Sigmoid colon (tissue), 7 donors: ENCODE data around the gene ZNF521. TPM values are rescaled to one million over a fixed set of nuclear protein-coding genes. Genes with fewer than 3 reads are reported as not detected.

Experiments used
- DNase-seq: peaks from one replicate; pipeline ENCODE4 v3.0.0-alpha.2; 2019
- H3K27ac ChIP-seq, 4 donors: fragments of 200-600 bp; sonication (generic); one replicate each; pipeline ENCODE4 v1.5.1; 2016 to 2019; ENCODE audit warnings: mild to moderate bottlenecking in 1 of 4
- H3K27me3 ChIP-seq, 3 donors: fragments of 200-600 bp; sonication (generic); one replicate each; pipeline ENCODE4 v1.5.1; 2019; ENCODE audit warnings: mild to moderate bottlenecking in 1 of 3
- H3K36me3 ChIP-seq, 4 donors: fragments of 200-600 bp; sonication (generic); one replicate each; pipeline ENCODE4 v1.5.1; 2016 to 2019
- H3K4me1 ChIP-seq, 4 donors: fragments of 200-600 bp; sonication (generic); one replicate each; pipeline ENCODE4 v1.5.1; 2017 to 2019
- H3K4me3 ChIP-seq, 4 donors: fragments of 200-600 bp; sonication (generic); one replicate each; pipeline ENCODE4 v1.5.1; 2017 to 2019; ENCODE audit warnings: mild to moderate bottlenecking in 2 of 4, moderate library complexity in 1 of 4
- H3K9me3 ChIP-seq, 4 donors: fragments of 200-600 bp in 3 of 4; sonication (generic) in 3 of 4; one replicate each; pipeline versions ENCODE4 v1.5.1 to v1.6.1; 2013 to 2019
- EP300 ChIP-seq, 4 donors: sonication (generic); formaldehyde crosslinking; IDR thresholded peaks; one replicate each; pipeline ENCODE4 v1.6.1; 2017; ENCODE audit warnings: antibody characterized with exemption in 4 of 4
- POLR2A ChIP-seq, 2 donors: fragments of 450-650 bp; IDR thresholded peaks; one replicate each; pipeline ENCODE4 v1.6.1; 2016; ENCODE audit warnings: antibody characterized with exemption in 2 of 2, mild to moderate bottlenecking in 2 of 2, moderate library complexity in 2 of 2
- POLR2AphosphoS5 ChIP-seq, 4 donors: sonication (generic); formaldehyde crosslinking; IDR thresholded peaks; one replicate each; pipeline ENCODE4 v1.6.1; 2017; ENCODE audit warnings: antibody characterized with exemption in 4 of 4
- WGBS, 2 donors: extraction: QIAGEN DNeasy Blood & Tissue Kit; methylation state at CpG; one replicate each; pipeline ENCODE4 v1.1.7; 2013; 5-methylcytosine and 5-hydroxymethylcytosine counted together
- intact Hi-C: fragments of 100-400 bp; cut with DNase I; formaldehyde crosslinking; loops from one replicate; pipeline ENCODE4 v1.15.1; 2023
- polyA plus RNA-seq, 3 donors: library from polyadenylated mRNA; stranded (reverse); fragments of 200-250 nt; gene quantifications; one replicate each; pipeline ENCODE4 v1.2.3, GENCODE V29; 2013
- total RNA-seq, 4 donors: library from RNA; depleted of rRNA; stranded (reverse); fragments of >200 nt; gene quantifications; one replicate each; pipeline ENCODE4 v1.1.0, GENCODE V29; 2016
- TF ChIP-seq, protein P1 (sequence below), 4 experiments: fragments of 450-650 bp in 3 of 4; fragments of 200-600 bp in 1 of 4; IDR thresholded peaks; one replicate each; pipeline ENCODE4 v1.5.1; 2016 to 2019; ENCODE audit warnings: antibody characterized with exemption in 4 of 4, mild to moderate bottlenecking in 3 of 4, moderate library complexity in 2 of 4
- donor health status: healthy with polysubstance abuse.
- donor health status: Bipolar disorder and iron deficiency.
- donor health status: healthy.

The ZNF521 gene
- total and polyA plus RNA-seq, 7 donors = 0.69 to 40.2 (median 12.0) TPM

DNA sequence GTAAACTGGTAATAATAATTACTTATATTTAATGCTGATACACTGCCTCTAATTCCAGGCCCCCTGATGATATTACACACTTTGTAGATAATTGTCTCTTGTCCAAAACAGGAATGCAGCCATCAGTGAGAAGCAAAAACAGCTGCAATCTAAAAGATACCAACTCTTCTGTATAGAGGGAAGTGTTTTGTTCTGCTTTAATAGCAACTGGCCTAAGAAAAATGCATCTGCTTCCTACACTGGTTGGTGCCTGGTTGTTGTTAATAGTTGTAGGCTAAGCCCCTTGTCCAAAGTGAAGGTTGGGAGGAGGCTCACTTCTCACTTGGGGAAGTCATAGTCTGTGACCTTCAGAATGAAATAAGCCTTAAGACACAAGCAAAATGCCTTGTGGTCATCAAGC is 332.0 kb downstream of the ZNF521 start:
- Histone ChIP-seq H3K36me3 (no peaks in the 10 kb centered on the region), H3K9me3 (peaks cover 0 to 4% (median 0%) of the 10 kb centered on the region in 4 donors), H3K27ac (no peak overlapping the region), H3K27me3 (no peaks in the 10 kb centered on the region), H3K4me1 (no peaks in the 10 kb centered on the region), H3K4me3 (no peak overlapping the region)
- TF ChIP-seq, protein P1, sequence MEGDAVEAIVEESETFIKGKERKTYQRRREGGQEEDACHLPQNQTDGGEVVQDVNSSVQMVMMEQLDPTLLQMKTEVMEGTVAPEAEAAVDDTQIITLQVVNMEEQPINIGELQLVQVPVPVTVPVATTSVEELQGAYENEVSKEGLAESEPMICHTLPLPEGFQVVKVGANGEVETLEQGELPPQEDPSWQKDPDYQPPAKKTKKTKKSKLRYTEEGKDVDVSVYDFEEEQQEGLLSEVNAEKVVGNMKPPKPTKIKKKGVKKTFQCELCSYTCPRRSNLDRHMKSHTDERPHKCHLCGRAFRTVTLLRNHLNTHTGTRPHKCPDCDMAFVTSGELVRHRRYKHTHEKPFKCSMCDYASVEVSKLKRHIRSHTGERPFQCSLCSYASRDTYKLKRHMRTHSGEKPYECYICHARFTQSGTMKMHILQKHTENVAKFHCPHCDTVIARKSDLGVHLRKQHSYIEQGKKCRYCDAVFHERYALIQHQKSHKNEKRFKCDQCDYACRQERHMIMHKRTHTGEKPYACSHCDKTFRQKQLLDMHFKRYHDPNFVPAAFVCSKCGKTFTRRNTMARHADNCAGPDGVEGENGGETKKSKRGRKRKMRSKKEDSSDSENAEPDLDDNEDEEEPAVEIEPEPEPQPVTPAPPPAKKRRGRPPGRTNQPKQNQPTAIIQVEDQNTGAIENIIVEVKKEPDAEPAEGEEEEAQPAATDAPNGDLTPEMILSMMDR (IDR thresholded peaks at IDR 0.05) = no peak
- TF ChIP-seq POLR2AphosphoS5 (IDR thresholded peaks at IDR 0.05) (no peak), EP300 (IDR thresholded peaks at IDR 0.05) (no peak), POLR2A (IDR thresholded peaks at IDR 0.05) (no peak)
- intact Hi-C loops = no loop called here
- DNase-seq = no peak

DNA sequence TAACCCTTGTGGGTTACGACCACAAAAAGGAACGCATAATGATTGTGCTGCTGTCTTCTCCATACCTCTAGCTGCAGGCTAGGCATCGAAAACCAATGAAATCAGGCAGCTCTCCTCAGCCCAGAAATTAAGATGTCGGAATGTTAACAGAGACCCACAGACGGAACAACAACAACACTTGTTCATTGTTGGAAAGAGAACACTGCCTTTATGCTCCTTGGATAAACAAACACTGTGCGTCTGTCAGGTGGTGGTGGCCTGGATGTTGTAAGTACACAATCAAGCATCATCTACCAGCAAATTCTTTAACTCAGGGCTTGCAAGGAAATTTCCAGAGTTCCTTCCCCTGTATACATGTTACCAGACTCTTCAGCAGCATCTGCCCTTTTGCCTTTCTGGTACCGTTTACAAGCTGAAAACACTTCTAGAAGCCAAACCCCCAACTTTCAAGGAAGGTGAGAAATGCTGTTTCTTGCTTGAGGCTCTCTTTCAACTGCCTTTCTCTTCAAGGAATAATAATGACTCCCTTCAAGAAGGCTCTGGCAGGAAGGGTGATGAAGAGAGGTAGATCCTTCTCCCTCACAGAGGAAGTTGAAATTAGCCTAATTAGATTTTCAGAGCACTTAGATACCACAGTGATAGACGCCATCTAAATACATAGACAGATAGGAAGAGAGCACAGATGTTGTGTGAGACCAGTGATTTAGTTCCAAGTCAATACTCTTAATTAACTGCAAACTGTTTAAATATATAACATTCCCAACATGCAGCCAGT is 332.7 kb downstream of the ZNF521 start:
- intact Hi-C loops = no loop called here
- Histone ChIP-seq H3K36me3 (no peaks in the 10 kb centered on the region), H3K4me3 (no peak overlapping the region), H3K4me1 (no peaks in the 10 kb centered on the region), H3K27ac (no peak overlapping the region), H3K9me3 (peaks cover 0 to 4% (median 0%) of the 10 kb centered on the region in 4 donors), H3K27me3 (no peaks in the 10 kb centered on the region)
- WGBS, 2 donors = 71 to 78% methylated on average over 8 of the region's 8 CpGs
- no peak for TF ChIP-seq POLR2AphosphoS5 (IDR thresholded peaks at IDR 0.05)
- TF ChIP-seq, protein P1 (IDR thresholded peaks at IDR 0.05) = no peak
- no peak for DNase-seq

DNA sequence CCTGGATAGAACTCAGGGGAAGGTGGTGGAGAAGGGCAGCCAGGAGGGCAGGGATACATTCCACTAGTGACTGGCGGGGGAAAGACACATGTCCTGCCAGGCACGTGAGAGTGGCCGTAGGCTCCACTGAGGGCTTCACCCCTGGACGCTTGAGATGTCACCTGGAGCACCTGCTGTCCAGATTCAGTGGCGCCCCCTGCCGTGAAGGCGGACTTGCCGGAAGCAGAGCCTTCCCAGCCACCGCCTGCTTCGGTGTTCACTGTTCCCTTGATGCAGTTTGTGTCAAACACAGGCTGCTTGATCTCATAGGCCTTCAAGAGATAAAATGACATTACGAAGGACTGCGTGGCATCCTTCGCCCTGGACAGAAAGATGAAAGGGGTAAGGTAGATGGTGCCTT is 335.3 kb downstream of the ZNF521 start:
- H3K27me3 ChIP-seq = no peaks in the 10 kb centered on the region
- H3K27ac ChIP-seq = no peak overlapping the region
- no peak for TF ChIP-seq POLR2A (IDR thresholded peaks at IDR 0.05)
- TF ChIP-seq EP300 (IDR thresholded peaks at IDR 0.05) = no peak
- TF ChIP-seq POLR2AphosphoS5 (IDR thresholded peaks at IDR 0.05) = no peak
- intact Hi-C loops = no loop called here
- no peaks in the 10 kb centered on the region for H3K36me3 ChIP-seq
- DNase-seq = no peak
- no peaks in the 10 kb centered on the region for H3K4me1 ChIP-seq
- WGBS, 2 donors = 95 to 96% methylated on average over 13 of the region's 13 CpGs
- no peaks in the 10 kb centered on the region for H3K9me3 ChIP-seq
- H3K4me3 ChIP-seq = no peak overlapping the region

DNA sequence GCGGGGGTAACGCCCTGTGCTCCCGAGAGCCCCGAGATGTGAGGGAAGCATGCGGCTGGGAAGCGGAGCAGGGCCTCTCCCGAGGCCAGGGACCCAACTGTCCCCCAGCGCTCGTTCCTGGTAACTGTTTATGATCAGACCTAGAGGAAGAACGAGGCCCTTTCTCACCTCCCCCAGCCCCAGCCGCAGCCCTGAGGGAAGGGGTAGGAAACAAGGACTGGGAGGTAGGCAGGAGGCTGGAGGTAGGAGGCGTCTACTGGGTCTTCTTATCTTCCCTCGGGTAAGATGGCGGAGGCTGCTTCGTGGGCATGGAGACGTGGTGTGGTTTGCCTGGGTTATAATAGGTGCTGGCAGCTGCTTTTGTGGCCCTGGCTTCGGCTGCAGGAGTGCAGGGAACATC is 335.8 kb downstream of the ZNF521 start:
- intact Hi-C loops = no loop called here
- 93 to 94% methylated on average over 17 of the region's 17 CpGs for WGBS, 2 donors
- TF ChIP-seq POLR2AphosphoS5 (IDR thresholded peaks at IDR 0.05) (no peak), POLR2A (IDR thresholded peaks at IDR 0.05) (no peak), EP300 (IDR thresholded peaks at IDR 0.05) (no peak)
- TF ChIP-seq, protein P1 (IDR thresholded peaks at IDR 0.05) = no peak
- H3K36me3 ChIP-seq = no peaks in the 10 kb centered on the region
- no peak overlapping the region for H3K4me3 ChIP-seq
- no peak overlapping the region for H3K27ac ChIP-seq
- H3K27me3 ChIP-seq = no peaks in the 10 kb centered on the region
- H3K4me1 ChIP-seq = no peaks in the 10 kb centered on the region
- H3K9me3 ChIP-seq = no peaks in the 10 kb centered on the region
- no peak for DNase-seq
